ENCODE measurements around the gene STAC2. TPM values are rescaled to one million over a fixed set of nuclear protein-coding genes. Genes with fewer than 3 reads are reported as not detected.

Gene STAC2
- 0.62 and 0.81 TPM in 2 replicates for total RNA-seq
- long read RNA-seq: 0 reads

GRCh38 chr17:39225308-39225958, at the start of gene STAC2:
Gene STAC2, minus strand, starts transcription at chr17:39225945. Its CDS starts 443 bp downstream, at chr17:39225502.
- no peaks in the 10 kb centered on the region for H3K9me3 Mint-ChIP-seq (ENCODE audit: unreplicated experiment)
- peak within 1 kb of the TSS; percentile 76 for H3K4me3 Mint-ChIP-seq (ENCODE audit: unreplicated experiment)
- TF ChIP-seq CTCF (IDR thresholded peaks at IDR 0.05): no peak
- H3K27ac Mint-ChIP-seq (ENCODE audit: unreplicated experiment): no peak within 1 kb of the TSS
- H3K36me3 Mint-ChIP-seq (ENCODE audit: unreplicated experiment): no peaks in the 10 kb centered on the region
- H3K4me1 Mint-ChIP-seq (ENCODE audit: unreplicated experiment): peaks cover 28% of the 10 kb centered on the region
- H3K27me3 Mint-ChIP-seq (ENCODE audit: unreplicated experiment): peaks cover 10% of the 10 kb centered on the region
- DNase-seq (ENCODE audit: extremely low spot score, unreplicated experiment): no peak

DNA sequence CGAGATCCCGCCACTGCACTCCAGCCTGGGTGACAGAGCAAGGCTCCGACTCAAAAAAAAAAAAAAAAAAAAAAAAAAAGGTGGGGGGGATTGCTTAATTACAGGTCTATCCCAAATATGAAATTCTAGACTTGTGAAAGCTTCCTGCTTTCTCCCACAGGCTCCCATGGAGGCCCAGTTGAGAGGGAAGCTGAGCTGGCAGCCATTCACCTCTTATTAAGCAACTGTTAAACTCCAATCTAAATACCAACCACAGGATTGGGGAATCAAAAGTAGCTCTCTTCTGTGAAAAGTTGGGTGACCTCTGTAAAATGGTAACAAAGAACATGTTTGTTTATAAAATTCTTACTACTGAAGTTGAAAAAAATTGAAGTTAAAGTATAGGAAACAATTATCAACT, 45.8 kb upstream of the STAC2 start:
- no peaks in the 10 kb centered on the region for H3K9me3 Mint-ChIP-seq (ENCODE audit: unreplicated experiment)
- no peaks in the 10 kb centered on the region for H3K27me3 Mint-ChIP-seq (ENCODE audit: unreplicated experiment)
- no peak overlapping the region for H3K4me3 Mint-ChIP-seq (ENCODE audit: unreplicated experiment)
- no peaks in the 10 kb centered on the region for H3K4me1 Mint-ChIP-seq (ENCODE audit: unreplicated experiment)
- H3K27ac Mint-ChIP-seq (ENCODE audit: unreplicated experiment): no peak overlapping the region
- peaks cover 32% of the 10 kb centered on the region for H3K36me3 Mint-ChIP-seq (ENCODE audit: unreplicated experiment)
- no peak for DNase-seq (ENCODE audit: extremely low spot score, unreplicated experiment)
- TF ChIP-seq CTCF (IDR thresholded peaks at IDR 0.05): no peak

GRCh38 chr17:39270923-39271322, 45.2 kb upstream of the STAC2 start:
- no peaks in the 10 kb centered on the region for H3K4me1 Mint-ChIP-seq (ENCODE audit: unreplicated experiment)
- no peaks in the 10 kb centered on the region for H3K9me3 Mint-ChIP-seq (ENCODE audit: unreplicated experiment)
- no peak for DNase-seq (ENCODE audit: extremely low spot score, unreplicated experiment)
- H3K27ac Mint-ChIP-seq (ENCODE audit: unreplicated experiment): peak overlapping the region; percentile 57
- no peak overlapping the region for H3K4me3 Mint-ChIP-seq (ENCODE audit: unreplicated experiment)
- TF ChIP-seq CTCF (IDR thresholded peaks at IDR 0.05): peak; percentile 57
- H3K27me3 Mint-ChIP-seq (ENCODE audit: unreplicated experiment): no peaks in the 10 kb centered on the region
- peaks cover 32% of the 10 kb centered on the region for H3K36me3 Mint-ChIP-seq (ENCODE audit: unreplicated experiment)

DNA sequence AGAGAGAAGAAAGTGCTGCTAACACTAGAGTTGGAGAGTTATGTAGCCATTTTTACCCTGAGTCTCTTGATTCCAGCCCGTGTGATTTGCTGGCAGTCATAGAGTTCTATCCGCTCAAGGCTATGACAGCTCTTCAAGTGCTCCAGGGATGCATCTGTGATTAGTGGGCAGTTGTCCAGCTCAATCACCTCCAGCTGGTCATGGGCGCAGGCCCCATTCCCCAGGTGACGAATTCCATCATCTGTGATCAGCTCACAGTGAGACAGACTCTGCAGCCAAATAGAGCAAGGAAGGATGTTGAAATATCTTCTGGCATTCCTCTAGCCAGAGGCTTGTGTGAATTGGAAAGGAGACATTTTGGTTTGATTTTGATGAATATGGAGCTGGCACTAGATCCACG, 38.4 kb upstream of the STAC2 start:
- no peaks in the 10 kb centered on the region for H3K27me3 Mint-ChIP-seq (ENCODE audit: unreplicated experiment)
- no peaks in the 10 kb centered on the region for H3K9me3 Mint-ChIP-seq (ENCODE audit: unreplicated experiment)
- peaks cover 49% of the 10 kb centered on the region for H3K36me3 Mint-ChIP-seq (ENCODE audit: unreplicated experiment)
- no peaks in the 10 kb centered on the region for H3K4me1 Mint-ChIP-seq (ENCODE audit: unreplicated experiment)
- no peak overlapping the region for H3K4me3 Mint-ChIP-seq (ENCODE audit: unreplicated experiment)
- no peak overlapping the region for H3K27ac Mint-ChIP-seq (ENCODE audit: unreplicated experiment)
- DNase-seq (ENCODE audit: extremely low spot score, unreplicated experiment): no peak
- TF ChIP-seq CTCF (IDR thresholded peaks at IDR 0.05): no peak

DNA sequence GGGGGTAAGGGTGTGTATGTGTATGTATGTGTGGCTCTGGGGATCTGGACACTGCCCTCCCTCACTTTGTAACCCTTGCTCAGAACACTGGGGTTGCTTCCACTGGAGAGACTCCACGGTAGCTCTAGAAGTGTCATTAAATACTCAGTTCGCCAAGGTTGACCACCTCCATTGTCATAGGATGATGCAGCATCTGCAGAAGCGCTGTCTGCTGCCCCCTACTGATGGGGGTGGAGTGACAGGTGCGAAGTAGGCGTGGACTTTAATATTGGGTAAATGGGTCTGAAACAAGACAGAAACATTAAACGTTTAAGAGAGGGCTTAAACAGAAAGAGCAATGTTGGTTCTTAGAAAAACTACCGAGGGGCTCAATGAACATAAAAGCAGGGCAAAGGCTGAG, 35.5 kb upstream of the STAC2 start:
- H3K36me3 Mint-ChIP-seq (ENCODE audit: unreplicated experiment): peaks cover 51% of the 10 kb centered on the region
- H3K27me3 Mint-ChIP-seq (ENCODE audit: unreplicated experiment): no peaks in the 10 kb centered on the region
- no peaks in the 10 kb centered on the region for H3K9me3 Mint-ChIP-seq (ENCODE audit: unreplicated experiment)
- TF ChIP-seq CTCF (IDR thresholded peaks at IDR 0.05): peak; percentile 28
- no peak overlapping the region for H3K27ac Mint-ChIP-seq (ENCODE audit: unreplicated experiment)
- no peaks in the 10 kb centered on the region for H3K4me1 Mint-ChIP-seq (ENCODE audit: unreplicated experiment)
- peak; percentile 70 for DNase-seq (ENCODE audit: extremely low spot score, unreplicated experiment)
- H3K4me3 Mint-ChIP-seq (ENCODE audit: unreplicated experiment): no peak overlapping the region

All from osteocyte (in vitro differentiated cells).